HG03558 (cell line): ENCODE data around the gene ACTR1B.
A peak's percentile ranks its signal among the peaks of the same experiment; 100 is the strongest.
"Not testable (repeated sequence)": the region's sequence is repeated elsewhere in the genome, so short reads cannot be mapped to it uniquely, and the experiment has no call there.

Experiments used
- ATAC-seq: cut with Tn5 transposase; IDR thresholded peaks from one replicate; pipeline ENCODE4 v1.9.1; 2021; ENCODE audit warnings: moderate number of reproducible peaks; ENCODE audit not compliant: unreplicated experiment; ENCODE audit errors: extremely low read depth

The ACTR1B gene

GRCh38 chr2:97663962-97664635, at the start of gene ACTR1B:
Gene ACTR1B, minus strand, starts transcription at chr2:97664044. Its CDS starts 154 bp downstream, at chr2:97663890.
- peak; percentile 80 for ATAC-seq

- ATAC-seq: no peak
These were observed 49.0 kb upstream of the ACTR1B start for GRCh38 chr2:97712693-97713295.

GRCh38 chr2:97712175-97712574, 48.3 kb upstream of the ACTR1B start:
- ATAC-seq: not testable (repeated sequence)

- ATAC-seq: no peak
These were observed 47.5 kb upstream of the ACTR1B start for GRCh38 chr2:97711394-97711711.

GRCh38 chr2:97708608-97709007, 44.8 kb upstream of the ACTR1B start:
- no peak for ATAC-seq

GRCh38 chr2:97708048-97708380, 44.2 kb upstream of the ACTR1B start:
- no peak for ATAC-seq

GRCh38 chr2:97707362-97708047, 43.7 kb upstream of the ACTR1B start:
- ATAC-seq: no peak

GRCh38 chr2:97706708-97707345, 43.0 kb upstream of the ACTR1B start:
- no peak for ATAC-seq

GRCh38 chr2:97706112-97706511, 42.3 kb upstream of the ACTR1B start:
- ATAC-seq: no peak

- ATAC-seq: no peak
These were observed 41.1 kb upstream of the ACTR1B start for GRCh38 chr2:97704989-97705388.

GRCh38 chr2:97703741-97704140, 39.9 kb upstream of the ACTR1B start:
- ATAC-seq: no peak

- ATAC-seq: no peak
These were observed 39.1 kb upstream of the ACTR1B start for GRCh38 chr2:97702731-97703470.

GRCh38 chr2:97701851-97702465, 38.1 kb upstream of the ACTR1B start:
- ATAC-seq: no peak

- ATAC-seq: no peak
These were observed 37.3 kb upstream of the ACTR1B start for GRCh38 chr2:97701186-97701585.

GRCh38 chr2:97699765-97700444, 36.1 kb upstream of the ACTR1B start:
- no peak for ATAC-seq

GRCh38 chr2:97698530-97698929, 34.7 kb upstream of the ACTR1B start:
- ATAC-seq: no peak

- ATAC-seq: no peak
These were observed 33.7 kb upstream of the ACTR1B start for GRCh38 chr2:97697252-97698235.

GRCh38 chr2:97695744-97696143, 31.9 kb upstream of the ACTR1B start:
- ATAC-seq: no peak

GRCh38 chr2:97693476-97693875, 29.6 kb upstream of the ACTR1B start:
- ATAC-seq: no peak
